ENCODE measurements around the gene ATP2C1.

The ATP2C1 gene

GRCh38 chr3:131007256-131007655 lies 113.4 kb downstream of the ATP2C1 start:
- Histone ChIP-seq H3K9me2 (replicated peaks; ENCODE audit: insufficient read depth, low read length) (no peaks in the 10 kb centered on the region), H3K9me3 (ENCODE audit: insufficient read depth, low read length) (no peaks in the 10 kb centered on the region), H4K20me1 (ENCODE audit: low read depth, low read length) (no peaks in the 10 kb centered on the region), H3K4me2 (ENCODE audit: low read depth, low read length, poor library complexity, severe bottlenecking) (no peak overlapping the region), H2AFZ (ENCODE audit: low read depth, low read length, severe bottlenecking) (no peak overlapping the region), H3F3A (ENCODE audit: insufficient read depth) (no peaks in the 10 kb centered on the region), H3K4me3 (ENCODE audit: insufficient read depth, low read length, poor library complexity, severe bottlenecking) (no peak overlapping the region), H3K27me3 (ENCODE audit: low read length) (no peaks in the 10 kb centered on the region), H3K9ac (ENCODE audit: low read length) (no peak overlapping the region), H3K27ac (ENCODE audit: low read depth, low read length) (no peak overlapping the region), H3K79me2 (ENCODE audit: insufficient read depth, low read length) (no peaks in the 10 kb centered on the region), H3K36me3 (ENCODE audit: low read length) (no peaks in the 10 kb centered on the region)
- TF ChIP-seq, protein P1, sequence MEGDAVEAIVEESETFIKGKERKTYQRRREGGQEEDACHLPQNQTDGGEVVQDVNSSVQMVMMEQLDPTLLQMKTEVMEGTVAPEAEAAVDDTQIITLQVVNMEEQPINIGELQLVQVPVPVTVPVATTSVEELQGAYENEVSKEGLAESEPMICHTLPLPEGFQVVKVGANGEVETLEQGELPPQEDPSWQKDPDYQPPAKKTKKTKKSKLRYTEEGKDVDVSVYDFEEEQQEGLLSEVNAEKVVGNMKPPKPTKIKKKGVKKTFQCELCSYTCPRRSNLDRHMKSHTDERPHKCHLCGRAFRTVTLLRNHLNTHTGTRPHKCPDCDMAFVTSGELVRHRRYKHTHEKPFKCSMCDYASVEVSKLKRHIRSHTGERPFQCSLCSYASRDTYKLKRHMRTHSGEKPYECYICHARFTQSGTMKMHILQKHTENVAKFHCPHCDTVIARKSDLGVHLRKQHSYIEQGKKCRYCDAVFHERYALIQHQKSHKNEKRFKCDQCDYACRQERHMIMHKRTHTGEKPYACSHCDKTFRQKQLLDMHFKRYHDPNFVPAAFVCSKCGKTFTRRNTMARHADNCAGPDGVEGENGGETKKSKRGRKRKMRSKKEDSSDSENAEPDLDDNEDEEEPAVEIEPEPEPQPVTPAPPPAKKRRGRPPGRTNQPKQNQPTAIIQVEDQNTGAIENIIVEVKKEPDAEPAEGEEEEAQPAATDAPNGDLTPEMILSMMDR (IDR thresholded peaks at IDR 0.05; ENCODE audit: insufficient read depth, low read length, poor library complexity, severe bottlenecking): no peak
- TF ChIP-seq EZH2phosphoT487 (conservative IDR thresholded peaks at IDR 0.05; ENCODE audit: low read length): no peak

GRCh38 chr3:131007782-131008181 lies 113.9 kb downstream of the ATP2C1 start:
- Histone ChIP-seq H3K9ac (ENCODE audit: low read length) (no peak overlapping the region), H3K27ac (ENCODE audit: low read depth, low read length) (no peak overlapping the region), H3K4me2 (ENCODE audit: low read depth, low read length, poor library complexity, severe bottlenecking) (no peak overlapping the region), H3K36me3 (ENCODE audit: low read length) (peaks cover 1% of the 10 kb centered on the region; the same call in 1 of the 2 replicates), H2AFZ (ENCODE audit: low read depth, low read length, severe bottlenecking) (no peak overlapping the region), H3K27me3 (ENCODE audit: low read length) (no peaks in the 10 kb centered on the region), H3K4me3 (ENCODE audit: insufficient read depth, low read length, poor library complexity, severe bottlenecking) (no peak overlapping the region), H3F3A (ENCODE audit: insufficient read depth) (no peaks in the 10 kb centered on the region), H3K79me2 (ENCODE audit: insufficient read depth, low read length) (no peaks in the 10 kb centered on the region), H3K9me3 (ENCODE audit: insufficient read depth, low read length) (no peaks in the 10 kb centered on the region), H4K20me1 (ENCODE audit: low read depth, low read length) (no peaks in the 10 kb centered on the region), H3K9me2 (replicated peaks; ENCODE audit: insufficient read depth, low read length) (no peaks in the 10 kb centered on the region)
- TF ChIP-seq, protein P1 (IDR thresholded peaks at IDR 0.05; ENCODE audit: insufficient read depth, low read length, poor library complexity, severe bottlenecking): no peak
- TF ChIP-seq EZH2phosphoT487 (conservative IDR thresholded peaks at IDR 0.05; ENCODE audit: low read length): no peak

DNA sequence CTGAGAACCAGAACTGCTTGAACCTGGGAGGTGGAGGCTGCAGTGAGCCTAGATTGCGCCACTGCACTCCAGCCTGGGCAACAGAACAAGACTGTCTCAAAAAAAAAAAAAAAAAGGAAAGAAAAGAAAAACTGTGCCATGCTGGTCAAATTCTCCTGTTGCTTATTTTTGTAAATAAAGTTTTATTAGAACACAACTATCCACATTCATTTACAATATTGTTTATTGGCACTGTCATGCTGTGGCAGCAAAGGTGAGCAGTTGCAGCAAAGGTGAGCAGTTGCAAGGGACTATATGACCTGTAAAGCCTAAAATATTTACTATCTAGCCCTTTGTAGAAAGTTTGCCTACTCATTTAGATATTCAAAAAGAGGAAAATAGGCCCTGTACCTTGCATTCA lies 114.4 kb downstream of the ATP2C1 start:
- TF ChIP-seq, protein P1 (IDR thresholded peaks at IDR 0.05; ENCODE audit: insufficient read depth, low read length, poor library complexity, severe bottlenecking): no peak
- TF ChIP-seq EZH2phosphoT487 (conservative IDR thresholded peaks at IDR 0.05; ENCODE audit: low read length): no peak
- H3K4me3 ChIP-seq (ENCODE audit: insufficient read depth, low read length, poor library complexity, severe bottlenecking): no peak overlapping the region
- H3K9me2 ChIP-seq (replicated peaks; ENCODE audit: insufficient read depth, low read length): no peaks in the 10 kb centered on the region
- no peaks in the 10 kb centered on the region for H4K20me1 ChIP-seq (ENCODE audit: low read depth, low read length)
- H3K4me2 ChIP-seq (ENCODE audit: low read depth, low read length, poor library complexity, severe bottlenecking): no peak overlapping the region
- H3K36me3 ChIP-seq (ENCODE audit: low read length): peaks cover 7% of the 10 kb centered on the region
- no peaks in the 10 kb centered on the region for H3K27me3 ChIP-seq (ENCODE audit: low read length)
- no peak overlapping the region for H2AFZ ChIP-seq (ENCODE audit: low read depth, low read length, severe bottlenecking)
- H3K79me2 ChIP-seq (ENCODE audit: insufficient read depth, low read length): no peaks in the 10 kb centered on the region
- H3K27ac ChIP-seq (ENCODE audit: low read depth, low read length): no peak overlapping the region
- H3F3A ChIP-seq (ENCODE audit: insufficient read depth): no peaks in the 10 kb centered on the region
- H3K9ac ChIP-seq (ENCODE audit: low read length): no peak overlapping the region
- H3K9me3 ChIP-seq (ENCODE audit: insufficient read depth, low read length): no peaks in the 10 kb centered on the region

All from SU-DHL-6 (cell line).